HG02610 (cell line): ENCODE data around the gene NOD1.

ENCODE experiments used
- ATAC-seq: cut with Tn5 transposase; IDR thresholded peaks from one replicate; pipeline ENCODE4 v1.9.1; 2021; ENCODE audit warnings: mild to moderate bottlenecking, moderate library complexity; ENCODE audit not compliant: unreplicated experiment

Gene NOD1

DNA sequence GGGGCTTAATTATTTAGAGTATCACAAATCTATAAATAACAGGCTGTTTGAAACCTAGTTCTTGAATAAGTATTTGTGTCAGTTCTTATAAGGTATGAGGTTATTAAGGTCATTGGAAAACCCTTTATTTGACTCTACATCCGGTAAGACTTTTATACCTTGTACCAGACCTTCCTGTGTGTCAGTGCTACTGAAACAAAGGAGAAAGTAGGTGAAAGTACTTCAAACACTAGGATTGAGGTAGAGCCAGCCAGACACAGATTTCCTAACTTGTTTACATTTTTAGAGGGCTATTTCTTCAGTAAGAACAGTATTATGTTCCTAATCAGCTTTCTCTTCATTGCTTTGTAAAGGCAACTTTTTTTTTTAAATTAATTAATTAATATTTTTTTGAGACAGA, 100.3 kb downstream of the NOD1 start:
- ATAC-seq: no peak
